A549 (cell line): Measurements from ENCODE around the gene MINDY3. TPM values are rescaled to one million over a fixed set of nuclear protein-coding genes. Genes with fewer than 3 reads are reported as not detected.

Source experiments
- ATAC-seq, 2 experiments: fragments of 200-7000 bp in 1 of 2; fragments of >200 bp in 1 of 2; cut with Nextera tagmentation in 1 of 2; cut with Tn5 transposase in 1 of 2; 3 replicates each; pipeline versions ENCODE4 v1.8.0 to v1.9.1; 2018 to 2020; ENCODE audit warnings: mild to moderate bottlenecking in 1 of 2, moderate library complexity in 1 of 2
- CTCF ChIA-PET: fragments of 300-600 bp; sonication (Branson Sonifier 250); formaldehyde crosslinking; extraction: SDS; loops from one replicate; lab custom pipeline; 2021; ENCODE audit warnings: antibody characterized with exemption, inconsistent platforms; lab: Yijun Ruan, JAX
- POLR2A ChIA-PET: fragments of 350-600 bp; formaldehyde crosslinking; extraction: SDS; loops from one replicate; lab custom pipeline; 2021; ENCODE audit warnings: antibody characterized with exemption, inconsistent platforms; lab: Yijun Ruan, JAX
- DNase-seq, 2 experiments: peaks; one replicate each; pipeline versions ENCODE4 v3.0.0 to v3.0.0-alpha.2; 2011 to 2016; ENCODE audit warnings: low read depth in 1 of 2, low spot score in 1 of 2
- FAIRE-seq: peaks from 2 replicates; lab custom pipeline; 2011; peaks lifted over from hg19 to GRCh38; lab: Jason Lieb, UNC
- H3K27ac ChIP-seq, 2 experiments: fragments of >200 bp; sonication (Bioruptor Twin); formaldehyde crosslinking; 3 replicates each; pipeline ENCODE4 v1.5.1; 2016 to 2017
- H3K4me1 ChIP-seq: fragments of >200 bp; sonication (Bioruptor Twin); formaldehyde crosslinking; 3 replicates; pipeline ENCODE4 v1.6.1; 2016
- H3K4me2 ChIP-seq: fragments of >200 bp; sonication (Bioruptor Twin); formaldehyde crosslinking; 3 replicates; pipeline ENCODE4 v1.6.1; 2016
- H3K4me3 ChIP-seq: fragments of >200 bp; sonication (Bioruptor Twin); formaldehyde crosslinking; 3 replicates; pipeline ENCODE4 v1.5.1; 2016
- H3K9me3 ChIP-seq: fragments of >200 bp; sonication (Bioruptor Twin); formaldehyde crosslinking; 3 replicates; pipeline ENCODE4 v1.6.1; 2016
- CBX2 ChIP-seq: fragments of 200-600 bp; sonication (generic); IDR thresholded peaks from 2 replicates; pipeline ENCODE4 v1.6.1; 2016; ENCODE audit warnings: low read depth, mild to moderate bottlenecking, borderline replicate concordance
- CHD2 ChIP-seq: fragments of 150-350 bp; IDR thresholded peaks from 2 replicates; pipeline ENCODE4 v1.6.1; 2014; ENCODE audit warnings: low read length; ENCODE audit not compliant: partially characterized antibody
- ELK1 ChIP-seq: fragments of 150-350 bp; IDR thresholded peaks from 2 replicates; pipeline ENCODE4 v1.6.1; 2014; ENCODE audit warnings: low read depth, mild to moderate bottlenecking, low read length
- FOSB ChIP-seq: fragments of 250-450 bp; sonication (Bioruptor Pico); IDR thresholded peaks from 2 replicates; pipeline ENCODE4 v1.5.0; 2020; ENCODE audit warnings: mild to moderate bottlenecking, moderate library complexity
- FOXS1 ChIP-seq: fragments of 250-450 bp; sonication (Bioruptor Pico); IDR thresholded peaks from 2 replicates; pipeline ENCODE4 v1.5.0; 2020; ENCODE audit warnings: mild to moderate bottlenecking, moderate library complexity
- GATA3 ChIP-seq: IDR thresholded peaks from 2 replicates; pipeline ENCODE4 v1.6.1; 2012; ENCODE audit warnings: borderline replicate concordance
- HOXA7 ChIP-seq: fragments of 250-450 bp; sonication (Bioruptor Pico); IDR thresholded peaks from 2 replicates; pipeline ENCODE4 v1.5.0; 2020; ENCODE audit warnings: mild to moderate bottlenecking, moderate library complexity
- HOXB13 ChIP-seq: fragments of 250-450 bp; sonication (Bioruptor Pico); IDR thresholded peaks from 2 replicates; pipeline ENCODE4 v1.5.0; 2020; ENCODE audit warnings: low read depth, mild to moderate bottlenecking, moderate library complexity
- PBX3 ChIP-seq: IDR thresholded peaks from 2 replicates; pipeline ENCODE4 v1.6.1; 2012
- PHF8 ChIP-seq: fragments of 200-600 bp; sonication (generic); IDR thresholded peaks from 2 replicates; pipeline ENCODE4 v1.6.1; 2016; ENCODE audit warnings: low read depth, mild to moderate bottlenecking, antibody characterized with exemption, moderate library complexity, borderline replicate concordance
- REST ChIP-seq: fragments of 200-600 bp; sonication (generic); IDR thresholded peaks from 2 replicates; pipeline ENCODE4 v1.6.1; 2016; ENCODE audit warnings: antibody characterized with exemption, mild to moderate bottlenecking, moderate library complexity
- SMC3 ChIP-seq: fragments of >200 bp; sonication (Bioruptor Twin); formaldehyde crosslinking; IDR thresholded peaks from 3 replicates; pipeline ENCODE4 v1.6.1; 2018; ENCODE audit warnings: inconsistent platforms
- SREBF2 ChIP-seq: fragments of 450-650 bp; IDR thresholded peaks from 2 replicates; pipeline ENCODE4 v1.6.1; 2014; ENCODE audit warnings: mild to moderate bottlenecking, moderate library complexity
- ZNF302 ChIP-seq: fragments of 250-450 bp; sonication (Bioruptor Pico); IDR thresholded peaks from 2 replicates; pipeline ENCODE4 v1.9.0; 2021; ENCODE audit warnings: inconsistent platforms, mild to moderate bottlenecking, moderate library complexity
- WGBS: methylation state at CpG from one replicate; pipeline ENCODE4 v1.1.6; 2017; ENCODE audit errors: missing lambda C conversion rate; 5-methylcytosine and 5-hydroxymethylcytosine counted together
- polyA plus RNA-seq, 4 experiments: library from polyadenylated mRNA; depleted of rRNA in 3 of 4; stranded (reverse); fragments of >200 nt; fragmentation: RNase III in 1 of 4; extraction: RNeasy Plus Mini Kit Qiagen cat#74134 plus additional on column Dnase treatment in 1 of 4; gene quantifications; 2 replicates in 3 of 4; 3 replicates in 1 of 4; pipeline ENCODE4 v1.2.3, GENCODE V29; 2011 to 2017

MINDY3 gene
- polyA plus RNA-seq, 2 of the 4 experiments (the other 2 are of a cell fraction): 14.4 to 25.3 TPM

- FAIRE-seq: no peak
- POLR2A ChIA-PET: no interaction called here
- WGBS: 86% methylated on average over 6 of the region's 6 CpGs
Observed at GRCh38 chr10:15815242-15815885, 44.9 kb downstream of the MINDY3 start.

GRCh38 chr10:15814565-15814964 lies 45.7 kb downstream of the MINDY3 start:
- H3K4me1 ChIP-seq: no peaks in the 10 kb centered on the region
- H3K9me3 ChIP-seq: no peaks in the 10 kb centered on the region
- ChIA-PET CTCF (no interaction called here), POLR2A (no interaction called here)
- TF ChIP-seq SMC3 (no peak), ELK1 (no peak)
- no peak overlapping the region for H3K27ac ChIP-seq
- no peak for FAIRE-seq
- ATAC-seq: no peak
- no peak overlapping the region for H3K4me3 ChIP-seq
- WGBS: 93% methylated on average over 6 of the region's 6 CpGs
- DNase-seq: no peak
- no peak overlapping the region for H3K4me2 ChIP-seq

More at GRCh38 chr10:15815242-15815885, 44.9 kb downstream of the MINDY3 start:
- Histone ChIP-seq H3K27ac (no peak overlapping the region), H3K4me2 (no peak overlapping the region), H3K9me3 (no peaks in the 10 kb centered on the region), H3K4me3 (no peak overlapping the region), H3K4me1 (no peaks in the 10 kb centered on the region)
- CTCF ChIA-PET: interaction anchor here (0.7 to 1.0 kb wide), 2 partner anchors 10 to 387 kb away, joined by 3 to 5 read pairs; no protein-coding TSS in a partner anchor
- DNase-seq (no peak), ATAC-seq (no peak)
- TF ChIP-seq CBX2 (no peak), SREBF2 (no peak), REST (no peak), HOXB13 (no peak), HOXA7 (CRISPR knock-in tag) (no peak), PBX3 (no peak), FOSB (no peak), ZNF302 (no peak), CHD2 (no peak)

- CTCF ChIA-PET: interaction anchor here (1.5 kb wide), 1 partner anchor 380 kb away, joined by 3 read pairs; no protein-coding TSS in a partner anchor
- FAIRE-seq (no peak), DNase-seq (no peak), ATAC-seq (no peak)
- Histone ChIP-seq H3K9me3 (no peaks in the 10 kb centered on the region), H3K27ac (no peak overlapping the region), H3K4me2 (no peak overlapping the region), H3K4me1 (no peaks in the 10 kb centered on the region), H3K4me3 (no peak overlapping the region)
- POLR2A ChIA-PET: no interaction called here
- no peak for TF ChIP-seq PHF8
- no peak for TF ChIP-seq REST
- TF ChIP-seq ELK1: no peak
- no peak for TF ChIP-seq FOXS1 (CRISPR knock-in tag)
- TF ChIP-seq GATA3: no peak
- no peak for TF ChIP-seq HOXB13
- 91% methylated on average over 3 of the region's 3 CpGs for WGBS
Observed at GRCh38 chr10:15813415-15813814, 46.9 kb downstream of the MINDY3 start.
